Measurements from ENCODE around the gene CRACDL.

CRACDL gene

DNA sequence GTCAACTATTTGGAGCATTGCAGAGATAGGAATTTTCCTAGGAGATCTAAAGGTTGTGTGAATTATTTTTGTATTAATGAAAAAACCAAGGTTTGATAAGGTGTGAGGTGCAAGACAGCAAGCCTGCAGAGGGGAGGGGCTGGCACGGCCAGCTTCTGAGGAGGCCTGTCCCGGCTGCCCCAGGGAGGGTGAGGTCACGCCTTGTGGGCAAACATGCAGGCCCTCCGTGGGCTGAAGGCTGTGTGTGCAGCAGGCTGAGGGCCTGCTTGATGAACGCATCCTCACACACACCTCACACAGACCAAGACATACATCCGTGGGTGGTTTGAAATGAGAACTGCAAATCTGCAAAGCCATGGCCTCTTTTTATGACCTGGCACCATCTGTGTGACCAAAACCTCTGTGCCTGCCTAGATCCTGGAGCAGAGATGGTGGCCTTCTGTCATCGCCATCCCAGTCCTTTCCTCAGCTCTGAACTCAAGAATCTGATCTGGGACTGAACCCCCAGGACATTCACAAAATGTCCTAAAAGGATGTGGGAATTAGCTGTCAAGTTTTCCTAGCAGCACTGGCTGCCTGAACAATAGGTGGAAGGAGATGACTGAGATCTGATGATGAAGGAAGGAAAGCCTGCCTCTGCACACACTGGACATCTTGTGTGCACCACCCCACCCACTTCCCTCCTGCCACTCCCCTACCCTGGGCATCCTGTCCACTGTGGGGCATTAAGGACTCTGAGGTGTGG, 102.7 kb downstream of the CRACDL start:
- DNase-seq (ENCODE audit: insufficient read length, low spot score) (no peak), FAIRE-seq (no peak)
- TF ChIP-seq POU2F2 (IDR thresholded peaks at IDR 0.05; ENCODE audit: low read depth, low read length): no peak
- no peak for TF ChIP-seq POLR2AphosphoS5 (IDR thresholded peaks at IDR 0.05; ENCODE audit: low read depth, low read length)
- TF ChIP-seq TAF1 (IDR thresholded peaks at IDR 0.05; ENCODE audit: low read depth, low read length): no peak
- no peak for TF ChIP-seq POLR2A (IDR thresholded peaks at IDR 0.05; ENCODE audit: low read depth, low read length)
- no peak for TF ChIP-seq SPI1 (IDR thresholded peaks at IDR 0.05; ENCODE audit: low read depth, low read length)
- no peak for TF ChIP-seq PAX5 (IDR thresholded peaks at IDR 0.05; ENCODE audit: insufficient read depth, low read length, severe bottlenecking)

- FAIRE-seq: no peak
- DNase-seq (ENCODE audit: insufficient read length, low spot score): no peak
- TF ChIP-seq SPI1 (IDR thresholded peaks at IDR 0.05; ENCODE audit: low read depth, low read length) (no peak), POU2F2 (IDR thresholded peaks at IDR 0.05; ENCODE audit: low read depth, low read length) (no peak), TAF1 (IDR thresholded peaks at IDR 0.05; ENCODE audit: low read depth, low read length) (no peak), POLR2A (IDR thresholded peaks at IDR 0.05; ENCODE audit: low read depth, low read length) (no peak), PAX5 (IDR thresholded peaks at IDR 0.05; ENCODE audit: insufficient read depth, low read length, severe bottlenecking) (no peak), POLR2AphosphoS5 (IDR thresholded peaks at IDR 0.05; ENCODE audit: low read depth, low read length) (no peak)
Observed at GRCh38 chr2:98832172-98832571, 103.9 kb downstream of the CRACDL start.

DNA sequence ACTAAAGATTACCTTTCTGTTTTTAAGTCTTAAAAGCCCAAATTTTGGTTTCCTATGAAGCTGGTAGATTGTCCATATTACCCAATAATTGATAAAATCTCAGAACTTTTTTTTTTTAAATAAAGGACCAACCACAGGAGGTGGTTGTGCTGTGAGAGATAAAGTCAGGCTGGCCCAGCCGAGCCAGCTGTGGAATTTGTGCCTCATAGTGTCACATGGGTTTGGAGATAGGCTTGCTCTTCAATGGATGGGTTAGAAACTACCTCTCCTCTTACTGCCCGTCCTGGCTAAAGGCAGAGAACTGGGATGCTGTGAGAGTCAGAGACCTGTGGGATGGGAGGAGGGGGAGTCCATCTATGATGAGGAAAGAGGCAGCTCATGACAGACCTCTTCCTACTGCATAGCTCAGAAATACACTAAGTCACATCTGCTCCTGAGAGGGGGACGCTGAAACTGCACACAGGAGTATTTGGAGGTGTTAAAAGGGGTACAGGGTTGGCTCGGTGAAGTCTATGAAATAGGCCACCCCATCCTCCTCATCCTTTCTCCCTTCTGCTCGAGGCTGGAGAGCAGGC, 105.4 kb downstream of the CRACDL start:
- no peak for TF ChIP-seq PAX5 (IDR thresholded peaks at IDR 0.05; ENCODE audit: insufficient read depth, low read length, severe bottlenecking)
- TF ChIP-seq POLR2AphosphoS5 (IDR thresholded peaks at IDR 0.05; ENCODE audit: low read depth, low read length): no peak
- no peak for TF ChIP-seq SPI1 (IDR thresholded peaks at IDR 0.05; ENCODE audit: low read depth, low read length)
- no peak for TF ChIP-seq TAF1 (IDR thresholded peaks at IDR 0.05; ENCODE audit: low read depth, low read length)
- TF ChIP-seq POLR2A (IDR thresholded peaks at IDR 0.05; ENCODE audit: low read depth, low read length): no peak
- no peak for TF ChIP-seq POU2F2 (IDR thresholded peaks at IDR 0.05; ENCODE audit: low read depth, low read length)

DNA sequence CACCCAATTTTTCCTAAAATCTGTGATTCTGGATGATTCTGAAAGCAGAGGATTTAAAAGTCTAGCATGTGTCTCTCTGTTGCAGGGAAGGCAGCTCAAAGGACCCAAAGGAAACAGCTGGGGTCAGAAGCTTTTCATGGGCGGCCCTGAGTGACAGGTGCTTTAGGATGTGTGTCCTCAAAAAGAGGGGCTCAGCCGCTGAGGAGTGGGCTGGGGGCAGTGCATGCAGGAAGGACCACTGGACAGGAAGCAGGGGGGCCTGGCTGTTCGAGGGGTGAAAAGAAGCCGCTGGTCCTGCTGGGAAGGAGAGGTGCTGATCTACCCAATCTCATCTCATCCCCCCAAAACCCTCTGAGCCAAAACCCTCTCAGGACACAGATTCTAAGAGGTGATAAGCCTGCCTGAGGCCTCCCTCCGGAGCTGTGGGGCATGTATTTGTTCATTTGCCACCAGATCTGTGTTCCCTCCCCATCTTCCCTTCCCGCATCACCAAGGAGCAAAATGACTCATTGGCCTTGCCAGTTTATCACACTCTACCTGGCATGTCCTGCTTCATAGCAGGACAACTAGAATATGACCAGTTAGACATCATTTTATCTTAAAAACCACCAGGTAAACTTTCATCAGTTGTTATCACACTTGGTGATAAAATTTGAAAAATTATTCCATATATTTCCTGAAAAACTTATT, 106.3 kb downstream of the CRACDL start:
- DNase-seq (ENCODE audit: insufficient read length, low spot score): no peak
- TF ChIP-seq SPI1 (IDR thresholded peaks at IDR 0.05; ENCODE audit: low read depth, low read length) (no peak), POU2F2 (IDR thresholded peaks at IDR 0.05; ENCODE audit: low read depth, low read length) (no peak), POLR2AphosphoS5 (IDR thresholded peaks at IDR 0.05; ENCODE audit: low read depth, low read length) (no peak), TAF1 (IDR thresholded peaks at IDR 0.05; ENCODE audit: low read depth, low read length) (no peak), PAX5 (IDR thresholded peaks at IDR 0.05; ENCODE audit: insufficient read depth, low read length, severe bottlenecking) (no peak), POLR2A (IDR thresholded peaks at IDR 0.05; ENCODE audit: low read depth, low read length) (no peak)
- FAIRE-seq: no peak

More for the DNA sequence above, 105.4 kb downstream of the CRACDL start:
- FAIRE-seq: no peak
- DNase-seq (ENCODE audit: insufficient read length, low spot score): no peak

GRCh38 chr2:98828793-98829371, 107.1 kb downstream of the CRACDL start:
- FAIRE-seq (no peak), DNase-seq (ENCODE audit: insufficient read length, low spot score) (no peak)
- TF ChIP-seq POLR2AphosphoS5 (IDR thresholded peaks at IDR 0.05; ENCODE audit: low read depth, low read length): no peak
- no peak for TF ChIP-seq POLR2A (IDR thresholded peaks at IDR 0.05; ENCODE audit: low read depth, low read length)
- no peak for TF ChIP-seq TAF1 (IDR thresholded peaks at IDR 0.05; ENCODE audit: low read depth, low read length)
- TF ChIP-seq POU2F2 (IDR thresholded peaks at IDR 0.05; ENCODE audit: low read depth, low read length): no peak
- no peak for TF ChIP-seq PAX5 (IDR thresholded peaks at IDR 0.05; ENCODE audit: insufficient read depth, low read length, severe bottlenecking)
- no peak for TF ChIP-seq SPI1 (IDR thresholded peaks at IDR 0.05; ENCODE audit: low read depth, low read length)

DNA sequence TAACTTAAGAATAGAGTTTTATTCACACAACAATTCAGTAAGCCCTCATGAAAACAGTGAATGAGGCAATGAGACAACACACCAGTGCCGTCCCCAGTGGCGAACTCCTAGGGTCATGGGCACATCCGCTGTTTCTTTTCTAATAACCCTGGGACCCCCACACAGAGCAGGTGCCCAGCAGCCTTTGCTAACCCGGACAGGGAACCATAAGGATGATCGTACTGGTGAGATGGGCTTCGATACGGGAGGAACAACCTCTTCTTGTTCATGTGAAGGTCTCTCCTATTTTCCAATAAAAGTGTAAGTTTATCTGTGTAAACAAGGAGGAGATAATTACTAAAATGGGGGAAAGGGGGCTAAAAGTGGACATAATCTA, 107.7 kb downstream of the CRACDL start:
- DNase-seq (ENCODE audit: insufficient read length, low spot score) (no peak), FAIRE-seq (no peak)
- no peak for TF ChIP-seq SPI1 (IDR thresholded peaks at IDR 0.05; ENCODE audit: low read depth, low read length)
- no peak for TF ChIP-seq TAF1 (IDR thresholded peaks at IDR 0.05; ENCODE audit: low read depth, low read length)
- TF ChIP-seq POU2F2 (IDR thresholded peaks at IDR 0.05; ENCODE audit: low read depth, low read length): no peak

DNA sequence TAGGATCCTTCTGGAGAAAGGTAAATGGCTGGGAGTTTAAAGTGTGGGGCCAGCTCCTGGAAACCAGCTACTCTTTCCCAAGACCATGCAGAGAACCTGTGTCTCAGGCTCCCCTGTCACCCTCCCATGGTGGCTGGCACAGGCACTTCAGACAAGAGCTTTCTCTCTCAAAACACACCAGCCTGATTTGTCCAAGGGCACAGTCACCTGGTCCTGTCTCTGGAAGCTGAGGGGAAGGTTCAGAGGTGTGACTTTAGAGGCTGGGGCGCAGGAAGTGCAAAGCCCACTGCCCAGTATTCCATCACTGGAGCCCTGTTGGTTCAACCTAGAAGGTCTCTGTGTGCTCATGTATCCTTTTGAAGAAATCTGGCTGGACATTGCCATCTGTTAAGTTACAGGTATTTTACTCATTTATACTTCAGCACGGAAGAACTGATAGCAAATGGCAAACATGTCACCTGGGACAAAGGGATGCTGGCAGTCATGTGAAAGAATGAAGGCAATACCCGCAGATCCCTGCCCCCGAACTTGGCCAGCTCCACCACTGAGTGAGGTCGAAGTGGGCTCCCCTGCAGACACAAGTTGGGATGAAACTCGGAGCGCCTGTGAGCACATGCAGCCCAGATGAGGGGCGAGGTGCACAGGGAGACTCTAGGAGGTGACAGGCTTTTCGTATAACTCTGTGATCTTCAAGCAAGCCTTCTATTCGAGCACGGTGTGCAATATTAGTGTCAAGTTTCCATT, 108.2 kb downstream of the CRACDL start:
- FAIRE-seq (no peak), DNase-seq (ENCODE audit: insufficient read length, low spot score) (no peak)
- TF ChIP-seq PAX5 (IDR thresholded peaks at IDR 0.05; ENCODE audit: insufficient read depth, low read length, severe bottlenecking): no peak
- TF ChIP-seq SPI1 (IDR thresholded peaks at IDR 0.05; ENCODE audit: low read depth, low read length): no peak
- TF ChIP-seq POLR2A (IDR thresholded peaks at IDR 0.05; ENCODE audit: low read depth, low read length): no peak
- no peak for TF ChIP-seq POLR2AphosphoS5 (IDR thresholded peaks at IDR 0.05; ENCODE audit: low read depth, low read length)
- no peak for TF ChIP-seq POU2F2 (IDR thresholded peaks at IDR 0.05; ENCODE audit: low read depth, low read length)
- TF ChIP-seq TAF1 (IDR thresholded peaks at IDR 0.05; ENCODE audit: low read depth, low read length): no peak

GRCh38 chr2:98826856-98827255, 109.2 kb downstream of the CRACDL start:
- FAIRE-seq (no peak), DNase-seq (ENCODE audit: insufficient read length, low spot score) (no peak)
- TF ChIP-seq POLR2AphosphoS5 (IDR thresholded peaks at IDR 0.05; ENCODE audit: low read depth, low read length) (no peak), SPI1 (IDR thresholded peaks at IDR 0.05; ENCODE audit: low read depth, low read length) (no peak), TAF1 (IDR thresholded peaks at IDR 0.05; ENCODE audit: low read depth, low read length) (no peak), POU2F2 (IDR thresholded peaks at IDR 0.05; ENCODE audit: low read depth, low read length) (no peak), PAX5 (IDR thresholded peaks at IDR 0.05; ENCODE audit: insufficient read depth, low read length, severe bottlenecking) (no peak), POLR2A (IDR thresholded peaks at IDR 0.05; ENCODE audit: low read depth, low read length) (no peak)
